BLaER1 (cell line): Measurements from ENCODE around the gene GMEB2.
A peak's percentile ranks its signal among the peaks of the same experiment; 100 is the strongest.
"Not testable (repeated sequence)": the region's sequence is repeated elsewhere in the genome, so short reads cannot be mapped to it uniquely, and the experiment has no call there.

Experiments
- H3K27ac ChIP-seq: shearing (Covaris generic); formaldehyde crosslinking; 2 replicates; pipeline ENCODE4 v1.8.1; 2022
- H3K27me3 ChIP-seq: shearing (Covaris generic); formaldehyde crosslinking; 2 replicates; pipeline ENCODE4 v1.8.1; 2022
- H3K36me3 ChIP-seq: shearing (Covaris generic); formaldehyde crosslinking; 2 replicates; pipeline ENCODE4 v1.8.1; 2022
- H3K4me1 ChIP-seq: shearing (Covaris generic); formaldehyde crosslinking; 2 replicates; pipeline ENCODE4 v1.8.1; 2022
- H3K4me2 ChIP-seq: shearing (Covaris generic); formaldehyde crosslinking; 2 replicates; pipeline ENCODE4 v1.8.1; 2022
- H3K4me3 ChIP-seq: shearing (Covaris generic); formaldehyde crosslinking; 2 replicates; pipeline ENCODE4 v1.8.1; 2022
- H3K9ac ChIP-seq: shearing (Covaris generic); formaldehyde crosslinking; 2 replicates; pipeline ENCODE4 v1.8.1; 2022
- H3K9me3 ChIP-seq: shearing (Covaris generic); formaldehyde crosslinking; 2 replicates; pipeline ENCODE4 v1.8.1; 2022
- H4K20me1 ChIP-seq: shearing (Covaris generic); formaldehyde crosslinking; 2 replicates; pipeline ENCODE4 v1.8.1; 2022
- Cebpa-rat ChIP-seq: shearing (Covaris generic); IDR thresholded peaks from 2 replicates; pipeline ENCODE4 v1.8.1; 2022

The GMEB2 gene

DNA sequence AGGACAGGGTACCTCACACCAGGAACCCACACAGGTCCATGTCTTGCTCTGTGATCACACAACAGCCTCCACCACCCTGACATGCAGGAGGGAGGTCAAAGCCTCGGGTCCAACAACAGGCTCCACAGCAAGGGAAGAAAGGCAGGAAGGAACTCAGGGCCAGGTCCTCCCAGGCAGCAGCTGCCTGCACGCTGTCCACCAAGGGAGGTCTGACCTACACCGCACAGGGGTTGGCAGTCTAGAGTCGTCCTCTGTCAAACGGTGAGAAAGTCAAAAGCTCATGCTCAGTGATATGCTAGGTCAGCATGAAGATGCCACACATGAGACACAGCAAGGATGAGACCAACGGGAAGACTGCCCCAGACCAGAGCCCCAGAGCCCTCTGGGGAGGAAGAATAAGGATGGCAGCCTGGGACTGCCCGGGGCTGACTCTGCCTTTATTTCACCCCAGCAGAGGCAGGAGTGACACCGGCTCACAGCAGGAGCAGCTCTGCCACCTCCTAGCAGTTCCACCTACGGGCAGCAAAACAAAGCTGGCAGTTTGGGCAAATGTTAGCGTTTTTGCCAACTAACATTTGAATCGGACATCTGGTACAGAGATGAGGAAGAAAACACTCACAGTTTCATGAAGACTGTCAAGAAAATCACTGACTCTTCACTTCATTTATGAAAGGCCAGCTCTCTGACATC, 8.5 kb downstream of the GMEB2 start:
- Histone ChIP-seq H3K9me3 (no peaks in the 10 kb centered on the region), H3K4me2 (no peak overlapping the region; the same call in 1 of the 2 replicates), H3K4me3 (no peak overlapping the region), H3K27ac (0 out of 2 replicates have a peak overlapping the region, but pooled peaks have one; percentile 41), H3K9ac (0 out of 2 replicates have a peak overlapping the region, but pooled peaks have one; percentile 29), H3K36me3 (peaks cover 59% of the 10 kb centered on the region), H4K20me1 (peaks cover 46% of the 10 kb centered on the region), H3K27me3 (no peaks in the 10 kb centered on the region), H3K4me1 (peaks cover 94% of the 10 kb centered on the region)
- no peak for TF ChIP-seq Cebpa-rat

DNA sequence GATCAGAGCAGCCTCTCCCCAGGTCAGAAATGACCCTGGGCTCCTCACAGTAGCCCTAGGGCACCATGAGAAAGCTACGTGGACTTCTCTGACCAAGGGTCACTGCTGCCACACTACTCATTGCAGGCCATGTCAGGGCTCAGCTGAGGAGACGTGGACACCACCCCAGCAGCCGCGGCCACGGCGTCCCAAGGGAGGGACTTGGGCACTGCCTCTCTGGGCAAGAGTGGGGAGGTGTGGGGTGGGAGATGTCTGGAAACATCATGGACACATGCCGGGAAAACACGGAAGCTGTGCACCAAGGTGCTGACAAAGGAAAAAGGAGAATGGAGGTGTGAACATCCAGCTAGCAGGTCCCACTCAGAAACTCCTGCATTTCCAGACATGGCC, 9.0 kb downstream of the GMEB2 start:
- Histone ChIP-seq H3K4me3 (no peak overlapping the region), H3K9ac (no peak overlapping the region), H3K9me3 (no peaks in the 10 kb centered on the region), H3K4me1 (peaks cover 94% of the 10 kb centered on the region), H4K20me1 (peaks cover 52% of the 10 kb centered on the region), H3K27ac (peak overlapping the region; percentile 41; the same call in 1 of the 2 replicates), H3K27me3 (no peaks in the 10 kb centered on the region), H3K36me3 (peaks cover 56% of the 10 kb centered on the region), H3K4me2 (no peak overlapping the region; the same call in 1 of the 2 replicates)
- TF ChIP-seq Cebpa-rat = no peak

DNA sequence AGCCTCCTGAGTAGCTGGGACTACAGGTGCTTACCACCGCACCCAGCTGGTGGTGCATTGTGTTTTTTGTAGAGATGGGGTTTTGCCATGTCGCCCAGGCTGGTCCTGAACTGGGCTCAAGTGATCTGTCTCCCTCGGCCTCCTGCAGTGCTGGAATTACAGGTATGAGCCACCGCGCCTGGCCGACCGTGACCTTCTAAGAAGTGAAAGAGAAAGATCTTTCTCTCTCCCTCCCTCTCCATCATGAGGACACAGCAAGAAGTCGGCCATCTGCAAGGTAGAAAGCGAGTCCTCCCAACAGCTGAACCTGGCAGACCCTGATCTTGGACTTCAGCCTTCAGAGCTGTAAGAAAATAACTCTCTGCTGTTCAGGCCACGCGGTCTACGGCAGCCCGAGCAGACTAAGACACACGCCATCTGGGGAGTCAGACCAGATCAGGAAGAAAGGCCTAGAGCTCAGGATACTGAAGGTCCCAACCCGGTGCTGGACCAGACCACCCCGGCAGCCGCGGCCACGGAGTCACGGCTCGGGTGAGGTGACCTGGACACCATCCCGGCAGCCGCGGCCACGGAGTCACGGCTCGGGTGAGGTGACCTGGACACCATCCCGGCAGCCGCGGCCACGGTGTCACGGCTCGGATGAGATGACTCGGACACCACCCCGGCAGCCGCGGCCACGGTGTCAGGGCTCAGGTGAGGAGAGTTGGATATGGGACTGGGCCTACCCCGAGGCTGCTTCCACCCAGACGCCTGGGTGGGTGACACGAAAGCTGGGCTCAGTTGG, 9.6 kb downstream of the GMEB2 start:
- Histone ChIP-seq H3K9ac (no peak overlapping the region), H3K4me2 (no peak overlapping the region; the same call in 1 of the 2 replicates), H4K20me1 (peaks cover 58% of the 10 kb centered on the region), H3K36me3 (peaks cover 54% of the 10 kb centered on the region), H3K4me3 (no peak overlapping the region), H3K27ac (peak overlapping the region; percentile 41; the same call in 1 of the 2 replicates), H3K27me3 (no peaks in the 10 kb centered on the region), H3K9me3 (no peaks in the 10 kb centered on the region), H3K4me1 (peaks cover 94% of the 10 kb centered on the region)
- no peak for TF ChIP-seq Cebpa-rat

DNA sequence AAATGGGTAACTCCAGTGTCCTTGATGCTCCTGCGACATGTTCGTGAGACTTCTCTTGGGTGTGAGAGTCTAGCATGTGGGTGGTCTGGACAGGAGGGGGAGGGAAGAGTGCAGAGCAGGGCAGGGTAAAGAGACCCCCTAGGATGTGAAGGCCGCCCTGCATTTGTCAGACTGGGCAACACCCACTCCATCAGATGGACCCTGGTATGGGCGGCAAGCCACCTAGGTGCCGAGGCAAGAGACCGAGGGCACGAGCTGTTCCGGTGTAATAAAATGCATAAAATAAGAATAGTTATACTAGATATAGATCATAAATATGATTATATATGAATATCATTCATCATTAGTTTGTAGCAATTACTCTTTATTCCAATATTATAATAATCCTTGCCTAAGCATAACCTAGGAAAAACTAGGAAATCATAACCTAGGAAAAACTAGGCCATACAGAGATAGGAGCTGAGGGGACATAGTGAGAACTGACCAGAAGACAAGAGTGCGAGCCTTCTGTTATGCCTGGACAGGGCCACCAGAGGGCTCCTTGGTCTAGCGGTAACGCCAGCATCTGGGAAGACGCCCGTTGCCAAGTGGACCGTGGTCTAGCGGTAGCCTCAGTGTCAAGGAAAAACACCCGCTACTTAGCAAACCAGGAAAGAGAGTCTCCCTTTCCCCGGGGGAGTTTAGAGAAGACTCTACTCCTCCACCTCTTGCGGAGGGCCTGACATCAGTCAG, 12.9 kb downstream of the GMEB2 start:
- H4K20me1 ChIP-seq = peaks cover 60% of the 10 kb centered on the region
- H3K9me3 ChIP-seq, H3K27me3 ChIP-seq: not testable (repeated sequence)
- H3K9ac ChIP-seq = peak overlapping the region; percentile 61; the same call in 1 of the 2 replicates
- H3K4me3 ChIP-seq = peak overlapping the region; percentile 25; the same call in 1 of the 2 replicates
- peak overlapping the region; percentile 67 for H3K27ac ChIP-seq
- peak overlapping the region; percentile 84 for H3K4me2 ChIP-seq
- H3K4me1 ChIP-seq = peaks cover 88% of the 10 kb centered on the region
- H3K36me3 ChIP-seq = peaks cover 64% of the 10 kb centered on the region

DNA sequence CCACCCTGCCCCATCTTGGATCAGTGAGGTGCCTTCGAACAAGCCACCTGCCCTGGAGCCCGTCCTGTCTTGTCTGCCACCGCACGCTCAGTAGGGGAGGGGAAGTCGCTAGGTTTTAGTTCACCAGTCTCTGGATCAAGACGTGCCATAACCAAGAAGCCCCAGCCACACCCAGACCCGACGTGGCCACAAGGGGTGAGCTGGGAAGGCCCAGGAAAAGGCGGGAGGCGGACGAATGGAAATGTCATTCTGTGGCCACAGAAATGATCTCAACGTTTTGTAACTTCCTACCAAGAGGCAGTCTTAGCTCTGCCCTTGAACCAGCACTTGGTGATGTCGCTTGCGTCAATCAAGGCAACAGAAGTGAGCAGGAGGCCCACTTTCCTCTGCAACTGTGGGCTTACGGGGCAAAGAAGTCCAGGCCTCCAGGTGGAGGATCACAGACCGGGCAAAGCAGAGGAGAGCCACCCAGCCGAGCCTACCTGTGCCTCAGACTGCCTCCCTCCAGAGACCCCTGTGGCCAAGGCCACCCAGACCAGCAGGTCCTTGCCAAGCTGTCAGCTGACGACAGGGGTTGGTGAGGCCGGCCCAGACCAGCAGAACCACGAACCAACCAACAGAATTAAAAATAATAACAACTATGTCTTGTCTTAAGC, 14.5 kb downstream of the GMEB2 start:
- Histone ChIP-seq H3K27ac (peak overlapping the region; percentile 67), H3K4me3 (no peak overlapping the region), H3K36me3 (peaks cover 48% of the 10 kb centered on the region), H3K9ac (0 out of 2 replicates have a peak overlapping the region, but pooled peaks have one; percentile 21), H3K9me3 (no peaks in the 10 kb centered on the region), H4K20me1 (peaks cover 44% of the 10 kb centered on the region), H3K4me2 (peak overlapping the region; percentile 84), H3K27me3 (no peaks in the 10 kb centered on the region), H3K4me1 (peaks cover 71% of the 10 kb centered on the region)
- no peak for TF ChIP-seq Cebpa-rat

DNA sequence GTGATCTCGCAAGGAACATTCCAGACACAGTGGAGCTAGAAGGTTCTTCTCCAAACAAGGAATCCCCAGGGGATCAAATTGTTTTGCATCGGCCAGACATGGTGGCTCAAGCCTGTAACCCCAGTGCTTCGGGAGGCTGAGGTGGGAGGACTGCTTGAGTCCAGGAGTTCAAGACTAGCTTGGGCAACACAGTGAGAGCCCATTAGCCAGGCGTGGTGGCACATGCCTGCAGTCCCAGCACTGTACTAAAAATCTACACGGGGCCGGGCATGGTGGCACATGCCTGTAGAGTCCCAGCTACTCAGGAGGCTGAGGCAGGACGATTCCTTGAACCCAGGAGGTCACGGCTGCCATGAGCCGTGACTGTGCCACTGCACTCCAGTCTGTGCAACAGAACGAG, 15.3 kb downstream of the GMEB2 start:
- Histone ChIP-seq H3K4me3 (no peak overlapping the region), H4K20me1 (peaks cover 46% of the 10 kb centered on the region), H3K36me3 (peaks cover 40% of the 10 kb centered on the region), H3K9ac (no peak overlapping the region), H3K27me3 (no peaks in the 10 kb centered on the region), H3K9me3 (no peaks in the 10 kb centered on the region), H3K4me1 (peaks cover 70% of the 10 kb centered on the region), H3K27ac (no peak overlapping the region), H3K4me2 (peak overlapping the region; percentile 84)
- TF ChIP-seq Cebpa-rat = no peak

DNA sequence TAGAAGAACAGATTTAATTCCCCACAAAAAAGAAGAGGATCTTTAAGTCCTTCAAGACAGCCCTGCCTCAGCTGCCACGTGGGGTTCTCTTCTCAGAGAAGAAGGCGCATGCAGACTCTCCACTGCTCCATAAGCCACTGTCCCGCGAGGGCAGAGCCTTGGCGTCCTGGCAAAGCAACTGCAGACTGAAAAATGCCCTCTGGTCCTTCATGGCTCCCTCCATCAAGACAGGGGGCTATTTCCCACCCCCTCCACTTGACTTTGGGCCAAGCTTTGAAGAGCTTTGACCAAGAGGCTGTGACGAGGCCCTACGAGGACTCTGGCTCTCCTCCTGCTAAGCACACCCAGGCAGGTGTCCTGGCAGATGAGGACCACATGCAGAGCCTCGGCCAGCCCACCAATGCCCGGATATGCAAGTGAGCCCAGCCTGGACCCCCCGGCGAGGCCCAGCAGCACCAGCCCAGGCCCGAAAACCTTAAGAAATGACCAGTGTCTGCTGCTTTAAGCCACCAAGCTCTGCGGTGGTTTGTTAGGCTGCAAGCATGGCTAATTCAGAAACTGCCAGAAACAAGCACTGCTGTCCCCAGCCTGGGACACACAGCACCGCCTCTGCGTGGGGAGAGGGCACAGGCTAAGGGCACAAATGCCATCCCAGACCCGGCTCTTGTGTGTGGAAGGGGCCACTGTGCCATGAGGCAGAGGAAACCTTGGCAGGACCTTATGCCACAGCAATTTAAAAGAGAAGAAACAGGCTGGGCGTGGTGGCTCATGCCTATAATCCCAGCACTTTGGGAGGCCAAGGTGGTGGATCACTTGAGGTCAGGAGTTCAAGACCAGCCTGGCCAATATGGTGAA, 16.1 kb downstream of the GMEB2 start:
- H3K9ac ChIP-seq = no peak overlapping the region
- peaks cover 70% of the 10 kb centered on the region for H3K4me1 ChIP-seq
- H4K20me1 ChIP-seq = peaks cover 54% of the 10 kb centered on the region
- peaks cover 33% of the 10 kb centered on the region for H3K36me3 ChIP-seq
- H3K27ac ChIP-seq = peak overlapping the region; percentile 43
- no peaks in the 10 kb centered on the region for H3K27me3 ChIP-seq
- H3K4me3 ChIP-seq = no peak overlapping the region
- H3K4me2 ChIP-seq = peak overlapping the region; percentile 84
- TF ChIP-seq Cebpa-rat = no peak
- H3K9me3 ChIP-seq = no peaks in the 10 kb centered on the region

DNA sequence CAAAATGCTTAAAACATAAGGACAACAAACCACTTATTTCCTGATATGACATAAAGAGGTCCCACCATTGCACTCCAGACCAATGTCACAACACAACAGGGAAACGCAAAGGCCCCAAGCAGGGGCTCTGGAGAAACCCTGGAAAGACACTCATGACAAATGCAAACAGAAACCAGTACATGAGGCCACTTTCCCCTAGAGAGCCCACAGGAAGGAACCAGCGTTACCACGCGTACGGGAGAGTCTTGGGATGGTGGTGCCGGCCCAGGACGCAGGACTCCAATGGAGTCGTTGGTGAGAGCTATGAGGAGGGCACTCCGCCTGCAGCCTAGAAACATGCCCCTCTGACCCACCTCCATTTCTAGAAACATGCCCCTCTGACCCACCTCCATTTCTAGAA, 20.2 kb downstream of the GMEB2 start:
- H3K4me2 ChIP-seq = peak overlapping the region; percentile 77
- peaks cover 52% of the 10 kb centered on the region for H3K4me1 ChIP-seq
- peaks cover 72% of the 10 kb centered on the region for H4K20me1 ChIP-seq

More for the DNA sequence above, 20.2 kb downstream of the GMEB2 start:
- Histone ChIP-seq H3K4me3 (peak overlapping the region; percentile 25; the same call in 1 of the 2 replicates), H3K9ac (no peak overlapping the region), H3K36me3 (peaks cover 57% of the 10 kb centered on the region), H3K9me3 (no peaks in the 10 kb centered on the region), H3K27me3 (no peaks in the 10 kb centered on the region), H3K27ac (no peak overlapping the region)
- TF ChIP-seq Cebpa-rat = no peak
